Progenitor cell of endocrine pancreas (in vitro differentiated cells): Measurements from ENCODE around the gene ZNF789. TPM values are rescaled to one million over a fixed set of nuclear protein-coding genes. Genes with fewer than 3 reads are reported as not detected.
A peak's percentile ranks its signal among the peaks of the same experiment; 100 is the strongest.

Experiments used
- DNase-seq: peaks from one replicate; pipeline ENCODE4 v3.0.0; 2021; ENCODE audit warnings: low spot score; ENCODE audit not compliant: unreplicated experiment
- H3K27ac Mint-ChIP-seq: 2 replicates; pipeline ENCODE4 v1.8.0; 2021; ENCODE audit warnings: mild to moderate bottlenecking, moderate library complexity, mixed read lengths
- H3K27me3 Mint-ChIP-seq: 2 replicates; pipeline ENCODE4 v1.8.0; 2021; ENCODE audit warnings: mixed read lengths
- H3K36me3 Mint-ChIP-seq: 2 replicates; pipeline ENCODE4 v1.8.0; 2022; ENCODE audit warnings: mixed read lengths; ENCODE audit not compliant: insufficient read depth
- H3K4me1 Mint-ChIP-seq: 2 replicates; pipeline ENCODE4 v1.8.0; 2021; ENCODE audit warnings: low read depth, mixed read lengths
- H3K4me3 Mint-ChIP-seq: 2 replicates; pipeline ENCODE4 v1.8.0; 2021; ENCODE audit warnings: low read depth, mild to moderate bottlenecking, moderate library complexity, mixed read lengths
- H3K9me3 Mint-ChIP-seq: 2 replicates; pipeline ENCODE4 v1.8.0; 2021; ENCODE audit warnings: low read depth, mixed read lengths
- total RNA-seq: library from RNA; stranded (reverse); gene quantifications from 2 replicates; pipeline ENCODE4 v1.2.1, GENCODE V29; 2021
- TF ChIP-seq, protein P1 (sequence below): fragments of 200-600 bp; sonication (generic); IDR thresholded peaks from one replicate; pipeline ENCODE4 v1.5.0; 2021; ENCODE audit warnings: antibody characterized with exemption, mild to moderate bottlenecking; ENCODE audit not compliant: unreplicated experiment

Gene ZNF789
- total RNA-seq, 1 donor from 2014 or later, result 27.4 TPM

DNA sequence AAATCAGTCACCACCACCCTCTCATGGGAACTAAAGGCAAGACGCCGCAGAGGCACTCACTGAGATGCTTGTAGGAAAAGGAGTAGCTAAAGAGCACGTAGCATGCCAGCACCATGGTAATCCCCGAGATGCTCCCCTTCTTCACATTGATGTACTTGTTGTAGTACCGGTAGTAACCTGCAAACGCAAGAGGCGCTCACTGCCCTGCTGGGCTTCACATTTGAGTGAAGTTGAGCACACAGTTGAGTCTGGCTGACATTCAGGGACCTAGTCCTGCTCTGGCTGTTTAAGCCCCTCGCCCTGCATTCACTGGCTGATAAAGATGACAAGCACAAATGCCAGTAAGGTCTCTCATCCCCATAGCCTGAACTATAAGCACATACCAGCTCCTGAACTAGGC, 13.6 kb upstream of the ZNF789 start:
- no peak overlapping the region for H3K27ac Mint-ChIP-seq

DNA sequence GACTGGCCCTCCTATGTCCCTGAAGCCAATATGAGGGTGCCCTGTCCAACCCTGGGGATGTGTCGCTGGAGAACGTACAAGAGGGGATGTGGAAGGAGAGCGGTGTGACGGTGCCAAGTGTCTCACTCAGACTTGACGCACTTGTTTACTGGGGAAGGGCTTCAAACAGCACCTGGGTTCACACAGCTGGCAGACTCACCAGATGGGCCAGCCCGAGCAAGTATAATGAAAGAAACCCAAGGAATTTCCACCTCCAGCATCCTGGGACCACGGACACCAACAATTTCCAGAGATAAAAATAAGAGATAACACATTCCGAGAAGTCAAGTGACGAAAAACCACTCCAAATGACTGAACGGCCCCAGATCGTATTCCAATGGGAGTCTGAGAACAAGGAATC, 12.0 kb upstream of the ZNF789 start:
- no peaks in the 10 kb centered on the region for H3K27me3 Mint-ChIP-seq
- no peak overlapping the region for H3K4me3 Mint-ChIP-seq
- H3K27ac Mint-ChIP-seq, result peak overlapping the region; percentile 29
- H3K36me3 Mint-ChIP-seq, result peaks cover 16% of the 10 kb centered on the region
- no peaks in the 10 kb centered on the region for H3K9me3 Mint-ChIP-seq
- H3K4me1 Mint-ChIP-seq, result peaks cover 8% of the 10 kb centered on the region
- no peak for DNase-seq
- TF ChIP-seq, protein P1, sequence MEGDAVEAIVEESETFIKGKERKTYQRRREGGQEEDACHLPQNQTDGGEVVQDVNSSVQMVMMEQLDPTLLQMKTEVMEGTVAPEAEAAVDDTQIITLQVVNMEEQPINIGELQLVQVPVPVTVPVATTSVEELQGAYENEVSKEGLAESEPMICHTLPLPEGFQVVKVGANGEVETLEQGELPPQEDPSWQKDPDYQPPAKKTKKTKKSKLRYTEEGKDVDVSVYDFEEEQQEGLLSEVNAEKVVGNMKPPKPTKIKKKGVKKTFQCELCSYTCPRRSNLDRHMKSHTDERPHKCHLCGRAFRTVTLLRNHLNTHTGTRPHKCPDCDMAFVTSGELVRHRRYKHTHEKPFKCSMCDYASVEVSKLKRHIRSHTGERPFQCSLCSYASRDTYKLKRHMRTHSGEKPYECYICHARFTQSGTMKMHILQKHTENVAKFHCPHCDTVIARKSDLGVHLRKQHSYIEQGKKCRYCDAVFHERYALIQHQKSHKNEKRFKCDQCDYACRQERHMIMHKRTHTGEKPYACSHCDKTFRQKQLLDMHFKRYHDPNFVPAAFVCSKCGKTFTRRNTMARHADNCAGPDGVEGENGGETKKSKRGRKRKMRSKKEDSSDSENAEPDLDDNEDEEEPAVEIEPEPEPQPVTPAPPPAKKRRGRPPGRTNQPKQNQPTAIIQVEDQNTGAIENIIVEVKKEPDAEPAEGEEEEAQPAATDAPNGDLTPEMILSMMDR, result no peak

More for the DNA sequence above, 13.6 kb upstream of the ZNF789 start:
- TF ChIP-seq, protein P1, result peak; percentile 46
- H3K4me1 Mint-ChIP-seq, result peaks cover 3% of the 10 kb centered on the region
- H3K27me3 Mint-ChIP-seq, result no peaks in the 10 kb centered on the region
- no peak for DNase-seq
- H3K4me3 Mint-ChIP-seq, result no peak overlapping the region
- peaks cover 15% of the 10 kb centered on the region for H3K36me3 Mint-ChIP-seq
- no peaks in the 10 kb centered on the region for H3K9me3 Mint-ChIP-seq

GRCh38 chr7:99461221-99461620, 11.5 kb upstream of the ZNF789 start:
- TF ChIP-seq, protein P1, result no peak
- Mint-ChIP-seq H3K4me1 (peaks cover 11% of the 10 kb centered on the region), H3K4me3 (no peak overlapping the region), H3K27ac (no peak overlapping the region), H3K36me3 (peaks cover 16% of the 10 kb centered on the region), H3K9me3 (no peaks in the 10 kb centered on the region), H3K27me3 (no peaks in the 10 kb centered on the region)
- DNase-seq, result no peak

- peaks cover 13% of the 10 kb centered on the region for H3K27me3 Mint-ChIP-seq
- H3K27ac Mint-ChIP-seq, result peak overlapping the region; percentile 97
- peaks cover 11% of the 10 kb centered on the region for H3K4me1 Mint-ChIP-seq
- DNase-seq, result no peak
- TF ChIP-seq, protein P1, result no peak
- no peaks in the 10 kb centered on the region for H3K9me3 Mint-ChIP-seq
- H3K36me3 Mint-ChIP-seq, result peaks cover 8% of the 10 kb centered on the region
- peak overlapping the region; percentile 93 for H3K4me3 Mint-ChIP-seq
Observed at GRCh38 chr7:99465421-99465768, 7.3 kb upstream of the ZNF789 start.

GRCh38 chr7:99468336-99468918, 4.3 kb upstream of the ZNF789 start:
- no peak for DNase-seq
- Mint-ChIP-seq H3K9me3 (no peaks in the 10 kb centered on the region), H3K4me1 (peaks cover 18% of the 10 kb centered on the region), H3K27me3 (peaks cover 21% of the 10 kb centered on the region), H3K27ac (no peak overlapping the region), H3K36me3 (peaks cover 4% of the 10 kb centered on the region), H3K4me3 (no peak overlapping the region)
- TF ChIP-seq, protein P1, result no peak
